Ecto neural progenitor cell (in vitro differentiated cells): ENCODE results near the gene USP22.

Experiments
- DNase-seq: peaks from one replicate; pipeline ENCODE4 v3.0.0-alpha.2; 2018; ENCODE audit warnings: low spot score

USP22 gene

GRCh38 chr17:21019976-21020586 lies 22.7 kb downstream of the USP22 start:
- DNase-seq = no peak

GRCh38 chr17:21018894-21019293 lies 23.9 kb downstream of the USP22 start:
- DNase-seq = no peak

- no peak for DNase-seq
Observed at GRCh38 chr17:21017861-21018260, 24.9 kb downstream of the USP22 start.

GRCh38 chr17:21017256-21017655 lies 25.6 kb downstream of the USP22 start:
- no peak for DNase-seq

- no peak for DNase-seq
Observed at GRCh38 chr17:21016826-21017225, 26.0 kb downstream of the USP22 start.

GRCh38 chr17:21015564-21015963 lies 27.2 kb downstream of the USP22 start:
- no peak for DNase-seq

GRCh38 chr17:21014498-21014897 lies 28.3 kb downstream of the USP22 start:
- no peak for DNase-seq

GRCh38 chr17:21013983-21014382 lies 28.8 kb downstream of the USP22 start:
- DNase-seq = no peak

- DNase-seq = no peak
Observed at GRCh38 chr17:21012736-21013135, 30.1 kb downstream of the USP22 start.

GRCh38 chr17:21010705-21011596 lies 31.9 kb downstream of the USP22 start:
- DNase-seq = no peak

- DNase-seq = no peak
Observed at GRCh38 chr17:21008992-21009671, 33.7 kb downstream of the USP22 start.

GRCh38 chr17:21008160-21008915 lies 34.5 kb downstream of the USP22 start:
- no peak for DNase-seq

GRCh38 chr17:21007646-21008045 lies 35.2 kb downstream of the USP22 start:
- no peak for DNase-seq

GRCh38 chr17:21005803-21006202 lies 37.0 kb downstream of the USP22 start:
- DNase-seq = no peak

- no peak for DNase-seq
Observed at GRCh38 chr17:21005367-21005766, 37.4 kb downstream of the USP22 start.

GRCh38 chr17:21004016-21004930 lies 38.5 kb downstream of the USP22 start:
- DNase-seq = no peak

GRCh38 chr17:21003007-21003621 lies 39.7 kb downstream of the USP22 start:
- no peak for DNase-seq

GRCh38 chr17:21002309-21003006 lies 40.4 kb downstream of the USP22 start:
- no peak for DNase-seq

- DNase-seq = no peak
Observed at GRCh38 chr17:21001813-21002221, 41.0 kb downstream of the USP22 start.
